Dermis microvascular lymphatic vessel endothelial cell (primary cell): ENCODE data around the gene HDAC4. TPM values are rescaled to one million over a fixed set of nuclear protein-coding genes. Genes with fewer than 3 reads are reported as not detected.
"Not testable (repeated sequence)": the region's sequence is repeated elsewhere in the genome, so short reads cannot be mapped to it uniquely, and the experiment has no call there.

Experiments used
- DNase-seq, 2 donors: peaks; one replicate each; pipeline versions ENCODE4 v3.0.0 to v3.0.0-alpha.2; 2010; ENCODE audit warnings: low read depth in 2 of 2
- total RNA-seq: library from RNA; depleted of rRNA; stranded (reverse); fragments of >200 nt; gene quantifications from 2 replicates; pipeline ENCODE4 v1.2.1, GENCODE V29; 2014

HDAC4 gene
- total RNA-seq: 10.4 and 12.3 TPM in 2 replicates

GRCh38 chr2:239400596-239401066 lies at the start of gene HDAC4:
TSS of gene HDAC4 (minus strand) at chr2:239401020. CDS start at chr2:239352699, 48,321 bp downstream.
- DNase-seq: no peak

DNA sequence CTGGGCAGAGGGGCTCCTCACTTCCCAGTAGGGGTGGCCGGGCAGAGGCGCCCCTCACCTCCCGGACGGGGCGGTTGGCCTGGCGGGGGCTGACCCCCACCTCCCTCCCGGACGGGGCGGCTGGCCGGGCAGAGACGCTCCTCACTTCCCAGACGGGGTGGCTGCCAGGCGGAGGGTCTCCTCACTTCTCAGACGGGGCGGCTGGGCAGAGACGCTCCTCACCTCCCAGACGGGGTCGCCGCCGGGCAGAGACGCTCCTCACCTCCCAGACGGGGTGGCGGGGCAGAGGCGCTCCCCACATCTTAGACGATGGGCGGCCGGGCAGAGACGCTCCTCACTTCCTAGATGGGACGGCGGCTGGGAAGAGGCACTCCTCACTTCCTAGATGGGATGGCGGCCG lies 48.6 kb upstream of the HDAC4 start:
- not testable (repeated sequence) for DNase-seq

GRCh38 chr2:239445771-239446524 lies 45.1 kb upstream of the HDAC4 start:
- DNase-seq: no peak

DNA sequence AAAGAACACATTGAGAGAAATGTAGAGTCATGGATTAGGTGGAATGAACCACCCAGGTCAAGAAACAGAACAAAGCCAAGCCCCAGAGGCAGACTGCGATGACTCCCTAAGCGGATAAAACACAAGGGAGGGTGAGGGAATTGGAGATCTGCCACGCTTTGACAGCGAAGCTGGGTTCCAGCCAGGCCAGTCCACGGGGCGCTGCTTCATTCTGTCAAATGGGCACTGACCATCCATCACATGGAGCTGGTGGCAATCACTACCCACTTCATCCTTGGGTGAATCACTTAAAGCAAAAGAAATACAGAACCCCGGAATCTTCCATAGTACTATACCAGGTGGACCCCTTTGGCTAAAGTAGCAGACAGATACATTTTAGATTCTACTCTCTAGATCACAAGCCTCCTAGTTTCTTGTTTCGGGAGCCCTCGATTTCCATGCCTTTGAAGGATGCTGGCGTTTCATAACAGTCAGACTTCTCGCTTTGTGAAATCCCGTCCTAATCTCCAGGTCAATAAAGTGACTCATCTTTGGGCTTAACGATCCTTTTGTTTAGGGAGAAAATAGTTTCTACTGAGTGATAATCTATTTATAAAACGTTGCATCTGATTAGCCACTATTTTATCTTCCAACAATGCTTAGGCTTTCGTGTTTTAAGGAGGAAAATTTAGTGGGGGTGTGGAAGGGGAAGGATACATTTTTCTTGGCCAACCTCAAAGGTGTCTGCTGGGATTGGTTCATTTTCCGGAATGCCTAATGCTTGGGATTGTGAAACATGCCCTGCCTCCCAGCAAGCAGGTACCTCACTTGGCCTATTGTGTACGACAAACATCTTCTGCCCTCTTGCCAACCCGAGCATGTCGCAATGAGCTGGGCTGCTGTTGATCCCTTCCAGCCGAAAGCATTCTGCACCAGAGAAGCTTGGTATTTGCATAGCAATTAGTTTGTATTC lies 44.1 kb upstream of the HDAC4 start:
- no peak for DNase-seq

DNA sequence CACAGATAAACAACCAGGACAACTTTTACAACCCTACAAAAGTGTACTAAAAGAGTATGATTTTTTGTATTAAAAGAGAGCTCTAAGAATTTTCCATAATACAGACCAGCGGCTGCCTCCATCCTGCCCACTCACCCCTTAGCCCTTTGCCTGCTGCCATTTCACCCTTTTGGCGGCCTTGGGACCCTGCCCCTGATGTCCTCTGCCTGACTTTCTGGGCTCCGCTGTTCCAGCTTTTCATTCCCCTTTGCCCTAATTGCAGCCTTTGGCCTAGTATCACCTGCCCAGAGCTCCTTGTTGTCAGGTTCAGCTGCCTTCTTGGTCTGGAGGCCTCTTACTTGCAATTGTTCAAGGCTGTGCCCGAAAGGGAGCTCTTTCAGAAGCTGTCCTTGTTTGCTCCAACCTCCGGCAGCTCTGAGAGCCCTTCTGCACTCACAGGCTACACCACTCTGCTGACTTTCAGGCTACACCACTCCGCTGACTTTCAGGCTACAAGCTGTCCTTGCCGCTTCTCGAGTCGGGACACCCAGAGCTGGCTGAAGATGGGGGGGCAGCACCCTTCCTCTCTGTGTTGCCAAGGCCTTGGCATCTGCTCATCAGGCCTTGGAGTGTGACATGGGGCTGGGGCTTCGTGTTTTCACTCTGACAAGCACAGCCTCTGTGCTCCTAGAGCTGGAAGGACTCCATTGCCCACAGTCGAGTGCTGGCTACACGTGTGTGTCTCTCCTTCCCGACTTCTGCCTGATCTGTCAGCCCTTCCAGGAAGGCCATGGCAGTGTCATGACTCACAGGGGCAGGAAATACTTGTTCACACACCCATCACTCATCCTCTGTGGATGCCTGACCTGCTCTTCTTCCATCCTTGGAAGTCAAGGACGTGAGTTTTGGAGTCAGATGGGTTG lies 43.1 kb upstream of the HDAC4 start:
- peak in 1 of 2 donors; percentile 11 for DNase-seq

GRCh38 chr2:239443102-239443620 lies 42.3 kb upstream of the HDAC4 start:
- no peak for DNase-seq

- DNase-seq: no peak
Observed at GRCh38 chr2:239442192-239442591, 41.4 kb upstream of the HDAC4 start.

- DNase-seq: no peak
Observed at GRCh38 chr2:239441261-239442078, 40.6 kb upstream of the HDAC4 start.

- DNase-seq: peak in 1 of 2 donors; percentile 24
Observed at GRCh38 chr2:239440511-239440959, 39.7 kb upstream of the HDAC4 start.

DNA sequence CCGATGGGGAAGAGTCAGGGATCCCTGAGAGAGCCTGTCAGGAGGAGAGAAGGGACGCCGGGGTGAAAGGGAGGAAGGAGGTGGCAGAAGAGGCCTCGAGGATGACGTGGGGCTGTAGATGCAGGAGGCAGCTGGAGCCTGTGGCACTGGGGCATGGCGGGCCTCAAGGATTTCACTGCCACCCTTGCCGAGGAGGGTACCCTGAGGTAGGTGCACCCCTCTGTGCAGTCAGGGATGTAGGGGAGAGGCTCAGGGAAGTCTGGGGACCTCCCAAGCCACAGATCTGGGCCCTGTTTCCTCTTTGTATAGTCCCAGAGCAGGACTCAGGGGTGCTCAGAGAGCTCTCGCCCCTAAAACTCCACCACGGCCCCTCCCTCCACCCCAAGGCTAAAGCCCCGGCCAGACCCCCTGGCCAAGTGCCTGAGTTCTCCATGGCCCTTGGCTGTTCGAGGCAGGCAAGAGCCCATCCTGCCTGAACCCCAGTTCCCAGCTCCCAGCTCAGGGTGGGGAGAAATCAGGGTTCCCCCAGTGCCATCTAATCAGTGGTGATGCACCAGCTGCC lies 39.0 kb upstream of the HDAC4 start:
- DNase-seq: no peak

- no peak for DNase-seq
Observed at GRCh38 chr2:239438995-239439753, 38.4 kb upstream of the HDAC4 start.

GRCh38 chr2:239438368-239438767 lies 37.5 kb upstream of the HDAC4 start:
- DNase-seq: no peak

DNA sequence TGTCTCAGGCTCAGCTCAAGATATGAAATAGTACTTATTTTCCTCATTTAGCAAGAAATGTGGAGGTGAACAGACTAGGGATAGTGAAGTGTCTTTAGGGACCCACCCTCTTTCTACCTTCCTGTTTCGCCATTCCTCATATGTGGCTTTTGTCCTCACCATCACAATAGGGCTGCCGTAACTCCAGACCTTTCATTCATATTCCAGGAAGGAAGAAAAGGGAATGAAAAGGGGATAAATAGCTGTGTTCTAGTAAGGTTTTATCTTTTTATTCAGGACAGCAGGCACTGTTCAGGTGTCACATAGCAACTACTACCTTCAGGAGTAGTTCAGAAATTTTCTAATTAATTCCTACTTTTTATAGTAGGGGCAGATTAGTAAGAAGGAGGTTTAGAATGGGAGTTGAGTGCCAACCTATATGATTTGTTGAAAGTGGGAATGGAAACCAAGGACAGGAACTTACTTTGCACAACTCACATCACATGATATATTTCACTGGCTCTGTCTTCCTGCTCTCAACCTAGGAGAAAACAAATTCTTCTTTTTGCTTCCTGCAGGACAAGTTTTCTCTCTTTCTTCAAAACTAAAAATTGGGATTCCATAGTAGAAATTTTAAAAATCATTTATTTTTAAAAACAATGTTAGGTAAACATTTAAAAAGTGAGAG lies 36.0 kb upstream of the HDAC4 start:
- DNase-seq: no peak

GRCh38 chr2:239436076-239436475 lies 35.3 kb upstream of the HDAC4 start:
- no peak for DNase-seq

- no peak for DNase-seq
Observed at GRCh38 chr2:239433777-239434403, 33.1 kb upstream of the HDAC4 start.

DNA sequence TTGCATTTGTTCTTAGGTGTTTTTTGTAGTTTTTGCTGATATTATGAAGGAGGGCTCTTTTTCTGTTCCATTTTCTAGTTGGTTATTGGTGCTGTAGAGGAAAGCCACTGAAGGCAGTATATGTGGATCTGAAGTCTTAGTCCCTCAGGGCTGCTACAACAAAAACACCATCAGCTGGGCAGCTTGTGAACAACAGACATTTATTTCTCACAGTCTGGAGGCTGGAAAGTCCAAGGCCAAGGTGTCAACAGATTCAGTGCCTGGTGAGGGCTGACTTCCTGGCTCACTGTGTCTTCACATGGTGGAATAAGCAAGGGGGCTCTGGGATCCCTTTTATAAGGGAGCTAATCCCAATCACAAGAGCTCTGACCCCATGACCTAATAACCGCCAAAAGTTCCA lies 31.4 kb upstream of the HDAC4 start:
- no peak for DNase-seq

DNA sequence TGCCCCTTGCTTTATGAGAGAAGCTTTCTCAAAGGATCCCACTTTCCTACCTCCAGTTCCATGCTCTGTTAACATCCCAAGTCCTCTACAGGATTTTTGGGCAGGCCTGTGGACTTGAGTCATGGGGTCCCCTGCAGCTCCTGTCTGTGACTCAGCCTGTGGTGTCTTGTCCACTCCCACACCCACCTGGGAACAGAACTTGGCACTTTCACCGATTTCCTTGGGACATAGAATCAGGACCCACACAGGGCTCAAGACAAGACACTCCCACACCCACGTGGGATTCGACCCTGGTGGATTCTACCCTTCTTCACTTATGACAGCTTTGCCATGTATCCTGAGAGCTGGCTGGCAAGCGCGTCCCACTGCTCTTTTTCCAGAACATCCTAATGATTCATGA lies 30.7 kb upstream of the HDAC4 start:
- DNase-seq: no peak
